SK-N-SH (cell line): ENCODE data around the gene GRB10. TPM values are rescaled to one million over a fixed set of nuclear protein-coding genes. Genes with fewer than 3 reads are reported as not detected.
A peak's percentile ranks its signal among the peaks of the same experiment; 100 is the strongest.

Experiments
- CTCF ChIA-PET: fragments of 300-600, 350-600 bp; formaldehyde crosslinking; extraction: SDS; loops from one replicate; lab custom pipeline; 2021; lab: Yijun Ruan, JAX
- POLR2A ChIA-PET: fragments of 350-600 bp; sonication (Branson Sonifier 250); formaldehyde crosslinking; extraction: SDS; loops from one replicate; lab custom pipeline; 2020; ENCODE audit warnings: antibody characterized with exemption, inconsistent platforms; lab: Yijun Ruan, JAX
- DNase-seq: peaks from one replicate; pipeline ENCODE4 v3.0.0; 2012
- H2AFZ ChIP-seq: fragments of 200-600 bp; sonication (generic); 2 replicates; pipeline ENCODE4 v1.8.1; 2016; ENCODE audit warnings: antibody characterized with exemption, mild to moderate bottlenecking, low read depth
- H3F3A ChIP-seq: fragments of 200-600 bp; sonication (generic); replicated peaks from 2 replicates; pipeline ENCODE3; 2016; ENCODE audit warnings: antibody characterized with exemption, mild to moderate bottlenecking; ENCODE audit not compliant: insufficient read depth
- H3K27ac ChIP-seq, 2 experiments: fragments of 200-500 bp in 1 of 2; fragments of 200-600 bp in 1 of 2; sonication (Bioruptor generic) in 1 of 2; sonication (generic), shearing (Covaris generic) in 1 of 2; 2 replicates each; pipeline versions ENCODE4 v1.5.1 to v1.6.1; 2014 to 2016; ENCODE audit warnings: low read depth in 2 of 2, inconsistent platforms in 1 of 2, low read length in 1 of 2, mild to moderate bottlenecking in 1 of 2, mixed read lengths in 1 of 2
- H3K27me3 ChIP-seq: fragments of 200-600 bp; sonication (generic), shearing (Covaris generic); 2 replicates; pipeline ENCODE4 v1.6.1; 2016; ENCODE audit warnings: mixed run types; ENCODE audit not compliant: insufficient read depth
- H3K36me3 ChIP-seq, 2 experiments: fragments of 200-500 bp in 1 of 2; fragments of 200-600 bp in 1 of 2; sonication (Bioruptor generic) in 1 of 2; sonication (generic) in 1 of 2; replicated peaks in 1 of 2; 2 replicates each; pipeline versions ENCODE3 to v1.5.1; 2014 to 2016; ENCODE audit warnings: low read length in 1 of 2, mild to moderate bottlenecking in 1 of 2; ENCODE audit not compliant: insufficient read depth in 2 of 2, control insufficient read depth in 1 of 2
- H3K4me1 ChIP-seq, 2 experiments: fragments of 200-500 bp in 1 of 2; fragments of 200-600 bp in 1 of 2; sonication (Bioruptor generic) in 1 of 2; sonication (generic), shearing (Covaris generic) in 1 of 2; 2 replicates each; pipeline versions ENCODE4 v1.5.1 to v1.6.1; 2014 to 2016; ENCODE audit warnings: low read depth in 1 of 2, low read length in 1 of 2, mixed run types in 1 of 2; ENCODE audit not compliant: insufficient read depth in 2 of 2, control insufficient read depth in 1 of 2
- H3K4me2 ChIP-seq: fragments of 200-600 bp; sonication (generic), shearing (Covaris generic); 2 replicates; pipeline ENCODE4 v1.6.1; 2017; ENCODE audit warnings: mixed run types
- H3K4me3 ChIP-seq, 2 experiments: fragments of 200-500 bp in 1 of 2; fragments of 200-600 bp in 1 of 2; sonication (Bioruptor generic) in 1 of 2; sonication (generic), shearing (Covaris generic) in 1 of 2; 2 replicates each; pipeline versions ENCODE4 v1.5.1 to v1.8.1; 2014 to 2016; ENCODE audit warnings: low read depth in 2 of 2, inconsistent platforms in 1 of 2, low read length in 1 of 2, mild to moderate bottlenecking in 1 of 2, mixed read lengths in 1 of 2, moderate library complexity in 1 of 2
- H3K79me2 ChIP-seq: fragments of 200-600 bp; sonication (generic); 2 replicates; pipeline ENCODE4 v1.8.1; 2017; ENCODE audit warnings: mild to moderate bottlenecking; ENCODE audit not compliant: insufficient read depth
- H3K9ac ChIP-seq: fragments of 200-600 bp; sonication (generic); 2 replicates; pipeline ENCODE4 v1.6.1; 2017; ENCODE audit warnings: mixed run types
- H3K9me2 ChIP-seq: fragments of 200-600 bp; sonication (generic); 2 replicates; pipeline ENCODE4 v1.6.1; 2017; ENCODE audit warnings: mixed run types
- H3K9me3 ChIP-seq: fragments of 200-600 bp; sonication (generic); 2 replicates; pipeline ENCODE4 v1.6.1; 2017; ENCODE audit warnings: mixed run types, mild to moderate bottlenecking, moderate library complexity
- H4K20me1 ChIP-seq: fragments of 200-600 bp; sonication (generic); 2 replicates; pipeline ENCODE4 v1.6.1; 2017; ENCODE audit warnings: mild to moderate bottlenecking, mixed run types; ENCODE audit not compliant: insufficient read depth
- ELF1 ChIP-seq: IDR thresholded peaks from 2 replicates; pipeline ENCODE4 v1.4.0; 2012
- EZH2phosphoT487 ChIP-seq: fragments of 200-600 bp; sonication (generic); IDR thresholded peaks from 2 replicates; pipeline ENCODE4 v1.6.1; 2017; ENCODE audit warnings: low read depth, mixed run types, mild to moderate bottlenecking, antibody characterized with exemption, moderate library complexity, borderline replicate concordance
- FOXJ3 ChIP-seq: sonication (generic); formaldehyde crosslinking; IDR thresholded peaks from 2 replicates; pipeline ENCODE4 v1.5.1; 2020; ENCODE audit warnings: mild to moderate bottlenecking, missing genetic modification reagents
- GABPA ChIP-seq: IDR thresholded peaks from 2 replicates; pipeline ENCODE4 v1.4.0; 2012; ENCODE audit warnings: low read depth, mild to moderate bottlenecking
- GATA2 ChIP-seq: sonication (generic); formaldehyde crosslinking; IDR thresholded peaks from 2 replicates; pipeline ENCODE4 v1.5.0; 2020; ENCODE audit warnings: mild to moderate bottlenecking, missing genetic modification reagents
- IRF3 ChIP-seq: fragments of 150-350 bp; IDR thresholded peaks from 2 replicates; pipeline ENCODE4 v1.6.1; 2016; ENCODE audit warnings: mild to moderate bottlenecking, low read depth, low read length
- MAX ChIP-seq: IDR thresholded peaks from 2 replicates; pipeline ENCODE4 v1.4.0; 2012; ENCODE audit warnings: low read depth
- MXI1 ChIP-seq: IDR thresholded peaks from 2 replicates; pipeline ENCODE4 v1.6.1; 2012; ENCODE audit warnings: mild to moderate bottlenecking, low read depth, low read length, improper control_type of control experiment
- NFIC ChIP-seq: IDR thresholded peaks from 2 replicates; pipeline ENCODE4 v1.4.0; 2012; ENCODE audit warnings: borderline replicate concordance
- NRF1 ChIP-seq: IDR thresholded peaks from 2 replicates; pipeline ENCODE4 v1.6.1; 2012; ENCODE audit warnings: low read depth, mild to moderate bottlenecking, low read length
- PBX3 ChIP-seq: IDR thresholded peaks from 2 replicates; pipeline ENCODE4; 2012
- POLR2AphosphoS5 ChIP-seq: IDR thresholded peaks from 2 replicates; pipeline ENCODE4 v1.6.1; 2012; ENCODE audit warnings: low read depth, low read length
- RAD21 ChIP-seq: IDR thresholded peaks from 2 replicates; pipeline ENCODE4 v1.6.1; 2012; ENCODE audit warnings: mild to moderate bottlenecking, low read length
- RCOR1 ChIP-seq: fragments of 150-350 bp; IDR thresholded peaks from 2 replicates; pipeline ENCODE4 v1.6.1; 2017; ENCODE audit warnings: antibody characterized with exemption, low read length
- REST ChIP-seq: IDR thresholded peaks from 2 replicates; pipeline ENCODE4 v1.6.1; 2012; ENCODE audit warnings: mild to moderate bottlenecking, low read depth, low read length, moderate library complexity
- SMC3 ChIP-seq: IDR thresholded peaks from 2 replicates; pipeline ENCODE4 v1.6.1; 2012; ENCODE audit warnings: low read depth, low read length, improper control_type of control experiment
- TAF1 ChIP-seq: IDR thresholded peaks from 2 replicates; pipeline ENCODE4 v1.6.1; 2012; ENCODE audit warnings: low read depth, mild to moderate bottlenecking, low read length, moderate library complexity, borderline replicate concordance
- TEAD4 ChIP-seq: IDR thresholded peaks from 2 replicates; pipeline ENCODE4 v1.4.0; 2012; ENCODE audit warnings: mild to moderate bottlenecking, borderline replicate concordance; ENCODE audit not compliant: insufficient read depth
- USF1 ChIP-seq: IDR thresholded peaks from 2 replicates; pipeline ENCODE4 v1.4.0; 2012; ENCODE audit warnings: low read depth, borderline replicate concordance
- WGBS: methylation state at CpG from one replicate; pipeline ENCODE4 v1.1.6; 2017; ENCODE audit warnings: low lambda C conversion rate; 5-methylcytosine and 5-hydroxymethylcytosine counted together
- polyA plus RNA-seq, 3 experiments: library from polyadenylated mRNA; depleted of rRNA; stranded (reverse); fragments of >200 nt; gene quantifications; 2 replicates each; pipeline ENCODE4 v1.2.3, GENCODE V29; 2012

GRB10 gene
- polyA plus RNA-seq, 1 of the 3 experiments (the other 2 are of a cell fraction) = 5.1 TPM

GRCh38 chr7:50612704-50613103 is 170.0 kb downstream of the GRB10 start:
- DNase-seq = no peak
- no peaks in the 10 kb centered on the region for H3K9me3 ChIP-seq
- peaks cover 4 to 18% of the 10 kb centered on the region in 2 experiments; a peak in 1 of 4 replicates for H3K4me1 ChIP-seq
- POLR2A ChIA-PET = no interaction called here
- H2AFZ ChIP-seq = no peak overlapping the region
- no peaks in the 10 kb centered on the region for H3K9me2 ChIP-seq
- 90% methylated on average over 5 of the region's 5 CpGs for WGBS
- no peak overlapping the region for H3K9ac ChIP-seq
- H3K27me3 ChIP-seq = no peaks in the 10 kb centered on the region
- H3K27ac ChIP-seq = no peak overlapping the region
- H3K4me3 ChIP-seq = no peak overlapping the region
- TF ChIP-seq MAX (no peak), GATA2 (CRISPR knock-in tag) (no peak), ELF1 (no peak), RAD21 (no peak), USF1 (no peak)
- peaks cover 11% of the 10 kb centered on the region; the same call in 1 of the 2 replicates for H4K20me1 ChIP-seq
- peaks cover 7 to 47% of the 10 kb centered on the region in 2 experiments for H3K36me3 ChIP-seq
- CTCF ChIA-PET = interaction anchor here (0.7 to 9.3 kb wide), 9 partner anchors 9 to 550 kb away, joined by 3 to 87 read pairs (median 5); no protein-coding TSS in a partner anchor
- H3K4me2 ChIP-seq = no peak overlapping the region
- H3K79me2 ChIP-seq = no peaks in the 10 kb centered on the region
- H3F3A ChIP-seq = peaks cover 5% of the 10 kb centered on the region

- TF ChIP-seq POLR2AphosphoS5 (no peak), ELF1 (no peak), RCOR1 (no peak), IRF3 (no peak), GABPA (no peak), PBX3 (no peak), MXI1 (no peak), EZH2phosphoT487 (no peak), TAF1 (no peak), TEAD4 (no peak), FOXJ3 (CRISPR knock-in tag) (no peak), SMC3 (no peak), REST (no peak), MAX (no peak), NFIC (no peak), NRF1 (no peak)
- Histone ChIP-seq H3K9ac (no peak overlapping the region), H2AFZ (no peak overlapping the region), H3K4me3 (no peak overlapping the region), H3K27me3 (no peaks in the 10 kb centered on the region), H3F3A (peaks cover 5% of the 10 kb centered on the region), H3K9me2 (no peaks in the 10 kb centered on the region), H3K9me3 (no peaks in the 10 kb centered on the region), H3K79me2 (no peaks in the 10 kb centered on the region), H4K20me1 (peaks cover 11% of the 10 kb centered on the region; the same call in 1 of the 2 replicates), H3K4me1 (peaks cover 4 to 13% of the 10 kb centered on the region in 2 experiments; a peak in 1 of 4 replicates), H3K4me2 (0 out of 2 replicates have a peak overlapping the region, but pooled peaks have one; percentile 8), H3K27ac (peak overlapping the region in 1 of 2 experiments; percentile 6; a peak in 2 of 4 replicates), H3K36me3 (peaks cover 12 to 48% of the 10 kb centered on the region in 2 experiments)
- no peak for DNase-seq
- POLR2A ChIA-PET = interaction anchor here (1.2 kb wide), 1 partner anchor 103 kb away, joined by 4 read pairs; no protein-coding TSS in a partner anchor
- CTCF ChIA-PET = interaction anchor here (1.0 to 9.3 kb wide), 5 partner anchors 9 to 142 kb away, joined by 4 to 87 read pairs (median 14); no protein-coding TSS in a partner anchor
- 59% methylated on average over 6 of the region's 6 CpGs for WGBS
These were observed 172.0 kb downstream of the GRB10 start for GRCh38 chr7:50610521-50611277.
